ENCODE data around the gene MIB1.

Gene MIB1

DNA sequence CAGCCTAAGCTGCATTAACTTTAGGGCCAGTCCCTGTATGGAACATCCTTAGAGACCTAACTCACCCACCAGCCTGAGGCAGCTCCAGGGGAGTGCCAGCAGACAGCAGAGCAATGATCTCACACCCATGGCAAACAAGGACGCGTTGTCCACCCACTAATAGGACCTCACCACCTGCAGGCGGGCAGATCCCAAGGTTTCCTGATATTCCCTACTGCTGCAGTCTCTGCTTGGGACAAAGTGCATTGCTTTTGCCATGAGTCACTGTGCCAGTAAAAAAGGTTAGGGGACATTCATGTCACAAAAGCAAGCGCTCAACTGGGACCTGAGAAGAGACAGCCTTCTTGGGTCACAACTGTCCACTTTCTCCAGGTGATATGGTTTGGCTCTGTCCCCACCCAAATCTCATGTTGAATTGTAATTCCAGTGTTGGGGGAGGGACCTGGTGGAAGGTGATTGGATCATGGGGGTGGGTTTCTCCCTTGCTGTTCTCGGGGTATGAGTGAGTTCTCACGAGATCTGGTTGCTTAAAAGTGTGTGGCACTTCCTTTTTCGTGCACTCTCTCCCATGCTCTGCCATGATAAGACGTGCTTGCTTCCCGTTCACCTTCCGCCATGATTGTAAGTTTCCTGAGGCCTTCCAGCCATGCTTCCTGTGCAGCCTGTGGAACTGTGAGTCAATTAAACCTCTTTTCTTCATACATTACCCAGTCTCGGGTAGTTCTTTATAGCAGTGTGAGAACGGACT is 160.2 kb downstream of the MIB1 start:
- no peak for FAIRE-seq

DNA sequence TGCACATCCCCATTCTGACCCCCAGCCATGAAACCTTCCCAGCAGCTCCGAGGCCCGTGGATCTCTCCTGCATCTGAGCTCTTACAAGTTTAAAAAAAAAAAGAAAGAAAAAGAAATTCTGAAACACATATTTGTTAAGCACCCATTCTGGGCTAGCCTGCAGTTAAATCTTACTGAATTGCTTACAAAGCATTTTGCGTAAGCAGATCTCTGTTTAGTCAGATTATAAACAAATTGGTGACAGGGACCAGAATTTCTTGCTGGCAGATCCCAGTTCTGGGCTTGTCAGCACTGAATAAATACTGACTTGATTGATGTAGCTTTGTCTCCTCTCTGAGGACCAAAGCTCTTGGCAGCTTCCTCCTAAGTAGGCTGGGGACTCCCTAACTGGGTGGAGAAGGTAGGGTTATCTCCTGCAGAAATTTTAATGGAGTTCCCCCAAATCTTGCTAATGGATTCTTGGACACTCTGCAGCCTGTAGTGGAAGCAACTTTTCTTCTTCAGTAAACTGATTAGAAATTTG is 160.9 kb downstream of the MIB1 start:
- FAIRE-seq: no peak

DNA sequence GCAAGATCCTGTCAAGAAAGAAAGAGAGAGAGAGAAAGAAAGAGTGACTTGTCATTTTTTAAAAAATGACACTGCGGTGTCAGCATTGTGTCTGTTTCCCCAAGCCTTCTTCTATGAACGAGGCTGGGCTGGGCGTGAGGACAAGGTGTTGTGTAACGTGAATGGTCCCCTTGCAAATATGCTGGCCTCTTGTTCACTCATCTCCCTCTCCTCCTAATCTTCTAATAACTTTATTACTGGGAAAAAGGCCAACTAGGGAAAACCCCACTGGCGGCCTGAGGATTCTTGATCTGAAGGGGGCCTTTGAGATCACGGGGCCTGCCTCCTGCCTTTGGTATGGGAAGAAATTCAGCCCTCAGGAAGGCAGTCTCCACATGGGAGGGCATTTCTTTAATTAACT is 163.1 kb downstream of the MIB1 start:
- no peak for FAIRE-seq

GRCh38 chr18:21904856-21905255 is 164.3 kb downstream of the MIB1 start:
- no peak for FAIRE-seq

DNA sequence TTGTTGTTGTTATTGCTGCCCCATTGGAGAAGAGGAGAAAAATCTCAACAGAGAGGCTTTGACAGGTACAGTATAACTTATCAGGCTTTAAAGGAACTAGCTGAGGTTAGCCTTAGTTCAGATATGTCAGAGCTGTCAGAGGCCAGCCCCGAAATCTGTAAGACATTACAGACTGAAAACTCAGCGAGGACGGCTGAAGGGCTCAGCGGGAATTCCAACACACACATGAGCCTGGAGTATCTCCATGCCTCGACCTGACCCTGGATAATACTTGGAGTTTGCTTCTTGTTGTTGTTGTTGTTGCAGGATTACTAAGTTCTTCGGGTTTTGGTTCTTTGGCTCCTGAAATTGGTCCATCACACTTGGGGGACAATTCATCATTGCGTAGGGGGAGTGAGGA is 166.9 kb downstream of the MIB1 start:
- no peak for FAIRE-seq

GRCh38 chr18:21908711-21909110 is 168.1 kb downstream of the MIB1 start:
- no peak for FAIRE-seq

DNA sequence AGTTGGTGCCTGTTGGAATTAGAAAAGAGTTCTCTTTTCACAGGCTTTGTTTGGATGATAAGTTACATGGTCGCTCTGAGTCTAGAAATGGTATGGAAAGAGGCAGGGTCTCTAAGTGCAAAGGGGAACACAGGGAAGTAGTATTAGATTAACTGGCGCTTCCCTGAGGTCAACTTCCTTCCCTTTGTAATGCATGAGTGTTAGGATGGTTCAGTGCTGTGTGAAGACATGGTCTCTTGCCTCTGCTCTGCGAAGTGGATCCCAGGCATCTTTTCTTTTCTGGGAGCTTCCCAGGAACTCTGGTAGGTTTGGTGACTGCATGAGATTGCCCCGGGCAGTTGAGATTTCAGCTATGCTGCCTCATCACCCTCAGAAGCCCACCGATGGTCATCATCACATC is 170.3 kb downstream of the MIB1 start:
- FAIRE-seq: no peak

- FAIRE-seq: no peak
These were observed 171.0 kb downstream of the MIB1 start for GRCh38 chr18:21911551-21911950.

DNA sequence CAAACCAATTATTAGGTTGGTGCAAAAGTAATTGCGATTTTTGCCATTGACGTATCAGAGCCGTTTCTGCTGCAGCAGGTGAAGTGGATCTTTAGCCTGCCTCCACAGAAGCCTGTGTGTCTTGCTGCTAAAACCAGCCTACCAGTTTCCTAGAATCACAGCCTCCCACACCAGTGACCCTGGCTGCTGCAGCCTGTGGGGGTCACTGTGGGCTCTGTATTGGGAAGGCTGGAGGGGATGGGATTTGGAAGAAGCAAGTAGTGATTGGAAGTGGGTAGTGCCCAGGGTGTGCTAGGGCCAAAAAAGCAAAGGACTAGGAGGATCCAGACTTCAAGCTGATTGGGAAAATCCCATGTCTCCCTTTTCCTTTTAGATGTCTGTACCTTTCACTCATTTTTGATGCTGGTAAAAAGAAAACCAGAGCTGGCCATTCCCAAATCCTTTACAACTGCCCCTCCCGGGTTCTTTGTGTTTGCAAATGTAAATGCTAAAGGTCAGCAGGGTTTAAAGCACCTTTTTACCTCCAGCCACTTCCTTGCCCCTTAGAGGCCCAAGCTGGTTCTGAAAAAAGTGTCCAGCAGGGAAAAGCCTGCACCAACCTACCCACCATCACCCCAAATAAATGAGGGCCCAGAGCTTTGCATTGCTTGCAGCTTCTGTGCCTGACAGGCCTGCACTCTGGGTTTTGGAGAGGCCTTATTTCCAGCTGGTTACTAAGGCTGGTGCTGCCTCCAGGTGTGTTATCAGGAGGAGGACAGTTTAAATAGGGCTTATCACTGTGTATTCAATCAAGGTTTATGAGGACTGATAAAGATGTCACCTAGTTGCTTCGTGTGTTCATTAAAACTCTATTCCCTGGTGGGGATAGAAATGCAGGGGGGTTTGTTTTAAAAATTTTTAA is 172.0 kb downstream of the MIB1 start:
- FAIRE-seq: no peak

DNA sequence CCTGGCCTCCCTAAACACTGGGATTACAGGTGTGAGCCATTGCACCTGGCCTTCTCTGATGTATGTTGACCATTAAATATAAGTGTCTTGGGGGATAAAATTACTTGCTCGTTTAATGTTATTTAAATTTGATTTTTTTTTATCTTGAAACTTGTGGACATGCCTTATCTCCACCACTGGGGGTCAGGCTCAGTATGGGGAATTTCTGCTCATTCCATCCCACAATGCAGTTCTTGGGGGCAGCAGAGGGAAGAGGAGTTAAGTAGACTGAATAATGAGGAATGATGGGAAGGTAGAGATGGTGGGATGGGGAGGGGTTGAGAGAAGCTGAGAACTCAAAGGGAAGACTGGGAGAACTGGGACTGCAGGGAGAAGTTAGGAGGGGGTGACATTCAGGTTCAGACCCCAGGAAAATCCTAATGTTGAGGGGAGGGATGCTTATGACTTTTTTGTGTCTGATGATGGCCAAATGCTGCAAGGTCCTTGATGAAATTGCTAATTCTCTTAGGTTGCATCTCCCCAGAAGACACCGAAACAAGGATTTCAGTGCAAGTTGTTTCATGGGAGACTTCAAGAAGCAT is 174.2 kb downstream of the MIB1 start:
- no peak for FAIRE-seq

DNA sequence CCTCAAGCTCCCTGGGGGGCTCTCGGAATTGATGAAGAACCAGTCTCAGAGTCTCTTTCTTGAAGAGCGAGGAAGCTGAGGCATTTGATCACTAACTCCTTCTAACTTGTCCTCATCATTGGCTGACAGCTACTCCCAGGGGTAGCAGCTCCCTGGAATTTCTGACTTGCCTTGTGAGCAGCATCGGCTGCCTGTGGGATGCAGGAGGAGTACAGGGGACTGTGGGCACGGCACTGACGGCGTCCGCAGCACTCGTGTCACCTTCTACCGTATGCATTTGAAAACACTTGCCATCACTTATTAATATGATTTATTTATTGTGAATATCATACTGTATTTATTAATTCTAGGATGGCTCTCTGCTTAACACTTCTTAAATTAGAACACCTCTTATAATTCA is 175.0 kb downstream of the MIB1 start:
- no peak for FAIRE-seq

DNA sequence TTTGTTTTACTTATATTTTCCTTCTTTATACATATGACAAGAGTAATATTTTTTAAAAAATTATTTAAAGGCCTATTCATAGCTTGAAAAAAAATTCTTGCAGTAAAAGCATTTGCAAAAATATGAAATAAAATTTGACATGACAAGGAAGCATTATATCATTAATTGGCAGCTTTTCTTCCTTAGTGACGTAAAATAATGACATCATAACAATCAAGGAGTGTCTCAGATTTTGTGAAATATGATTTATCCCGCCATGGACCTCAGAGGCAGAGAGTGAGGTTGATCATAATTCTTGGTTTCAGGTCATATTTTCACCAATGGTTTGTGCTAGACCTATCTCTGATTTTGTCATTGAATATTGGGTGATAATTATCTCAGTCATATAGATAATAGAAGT is 176.0 kb downstream of the MIB1 start:
- FAIRE-seq: no peak

GRCh38 chr18:21918693-21919092 is 178.1 kb downstream of the MIB1 start:
- FAIRE-seq: no peak
